ENCODE measurements around the gene TXLNB. TPM values are rescaled to one million over a fixed set of nuclear protein-coding genes. Genes with fewer than 3 reads are reported as not detected.

Gene TXLNB
- polyA plus RNA-seq, 2 of the 4 experiments (the other 2 are of a cell fraction) = not detected

DNA sequence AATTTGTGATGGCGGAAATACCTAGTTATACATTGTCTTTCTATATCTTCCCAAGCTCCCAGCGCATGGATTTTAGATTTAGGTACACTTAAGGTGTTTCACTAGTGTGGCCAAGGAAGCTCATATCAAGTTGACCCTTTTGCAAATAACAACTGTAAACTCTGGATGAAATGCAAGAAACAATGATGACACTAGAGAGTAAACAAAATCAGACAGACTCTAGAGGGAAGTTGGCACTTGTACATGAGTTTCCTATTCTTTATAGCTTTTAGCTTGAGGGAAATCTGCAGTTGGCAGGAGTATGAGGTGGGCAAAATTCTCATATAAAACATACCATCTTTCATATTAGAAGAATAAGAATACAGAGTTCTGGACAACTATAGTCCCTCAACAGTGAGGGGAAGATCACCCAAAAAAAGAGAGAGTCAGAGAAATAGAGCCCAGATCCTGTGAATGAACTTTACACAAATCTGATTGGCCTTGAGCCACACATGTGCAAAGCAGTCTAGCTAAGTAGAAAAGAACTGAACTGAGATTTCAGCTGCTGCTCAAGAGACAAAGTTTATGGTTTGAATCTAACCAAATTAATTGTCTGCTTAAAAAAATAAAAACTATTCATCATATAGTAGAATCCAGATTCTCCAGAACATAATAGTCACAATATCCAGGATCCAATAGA, 26.1 kb downstream of the TXLNB start:
- ChIA-PET POLR2A (no interaction called here), CTCF (no interaction called here)
- TF ChIP-seq CHD4 (IDR thresholded peaks at IDR 0.05; ENCODE audit: borderline replicate concordance) (no peak), CEBPB (IDR thresholded peaks at IDR 0.05) (no peak), HEYL (CRISPR knock-in tag; IDR thresholded peaks at IDR 0.05) (no peak), HOXB13 (CRISPR knock-in tag; IDR thresholded peaks at IDR 0.05; ENCODE audit: low read depth) (no peak), HDAC2 (IDR thresholded peaks at IDR 0.05) (no peak)
- H3K9me3 ChIP-seq = no peaks in the 10 kb centered on the region
- ATAC-seq (no peak), FAIRE-seq (no peak), DNase-seq (ENCODE audit: low read depth in 1 of 2, low spot score in 1 of 2) (no peak)
- peak overlapping the region; percentile 16; the same call in 1 of the 3 replicates for H3K4me2 ChIP-seq
- H3K4me1 ChIP-seq = peaks cover 6% of the 10 kb centered on the region; the same call in 2 of the 3 replicates
- no peak overlapping the region for H3K4me3 ChIP-seq
- 100% methylated on average over 2 of the region's 2 CpGs for WGBS (ENCODE audit: missing lambda C conversion rate)
- H3K27ac ChIP-seq = no peak overlapping the region

DNA sequence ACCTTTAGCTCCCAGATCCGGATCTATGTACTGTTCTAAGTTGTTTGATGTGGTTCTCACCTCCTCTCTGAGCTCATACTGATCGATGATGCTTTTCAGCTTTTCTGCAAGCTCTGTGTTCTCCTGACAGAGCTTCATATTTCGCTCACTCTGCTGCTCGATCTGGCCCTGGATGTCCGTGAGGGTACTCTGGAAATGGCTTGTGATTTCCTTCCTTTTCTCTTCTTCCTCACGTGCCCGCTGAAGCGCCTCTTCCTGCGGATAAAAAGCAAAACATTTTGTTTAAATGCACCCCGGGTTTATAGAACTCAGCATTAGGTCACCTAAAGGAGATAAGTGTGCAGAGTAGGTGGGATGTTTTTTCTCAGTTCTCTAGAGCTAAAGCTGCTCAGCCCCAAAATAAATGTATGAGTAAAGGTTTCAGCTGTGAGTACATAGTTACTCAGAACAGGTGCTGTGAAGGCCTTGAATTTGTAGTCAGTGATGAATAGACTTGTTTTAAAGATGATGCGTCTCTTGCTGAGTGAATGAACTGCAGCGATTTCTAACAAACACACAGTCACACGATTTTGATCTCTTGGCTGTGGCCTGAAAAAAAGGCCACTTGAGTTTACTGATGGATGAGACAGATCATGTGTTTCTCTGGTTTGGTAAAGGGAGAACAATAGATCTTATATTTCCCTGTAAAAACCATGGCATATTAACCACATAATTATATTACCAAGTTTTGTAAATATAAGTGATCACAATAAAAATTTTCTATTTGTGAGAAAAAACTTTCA, 29.1 kb downstream of the TXLNB start:
- peaks cover 6% of the 10 kb centered on the region; the same call in 2 of the 3 replicates for H3K4me1 ChIP-seq
- H3K4me3 ChIP-seq = no peak overlapping the region
- TF ChIP-seq EP300 (IDR thresholded peaks at IDR 0.05) = no peak
- TF ChIP-seq, protein P1, sequence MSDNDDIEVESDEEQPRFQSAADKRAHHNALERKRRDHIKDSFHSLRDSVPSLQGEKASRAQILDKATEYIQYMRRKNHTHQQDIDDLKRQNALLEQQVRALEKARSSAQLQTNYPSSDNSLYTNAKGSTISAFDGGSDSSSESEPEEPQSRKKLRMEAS (IDR thresholded peaks at IDR 0.05) = no peak
- TF ChIP-seq NFE2L2 (conservative IDR thresholded peaks at IDR 0.05; ENCODE audit: low read length) = no peak
- TF ChIP-seq SMC3 (IDR thresholded peaks at IDR 0.05) = no peak
- TF ChIP-seq BHLHE40 (IDR thresholded peaks at IDR 0.05; ENCODE audit: low read depth, low read length) = no peak
- TF ChIP-seq, protein P2, sequence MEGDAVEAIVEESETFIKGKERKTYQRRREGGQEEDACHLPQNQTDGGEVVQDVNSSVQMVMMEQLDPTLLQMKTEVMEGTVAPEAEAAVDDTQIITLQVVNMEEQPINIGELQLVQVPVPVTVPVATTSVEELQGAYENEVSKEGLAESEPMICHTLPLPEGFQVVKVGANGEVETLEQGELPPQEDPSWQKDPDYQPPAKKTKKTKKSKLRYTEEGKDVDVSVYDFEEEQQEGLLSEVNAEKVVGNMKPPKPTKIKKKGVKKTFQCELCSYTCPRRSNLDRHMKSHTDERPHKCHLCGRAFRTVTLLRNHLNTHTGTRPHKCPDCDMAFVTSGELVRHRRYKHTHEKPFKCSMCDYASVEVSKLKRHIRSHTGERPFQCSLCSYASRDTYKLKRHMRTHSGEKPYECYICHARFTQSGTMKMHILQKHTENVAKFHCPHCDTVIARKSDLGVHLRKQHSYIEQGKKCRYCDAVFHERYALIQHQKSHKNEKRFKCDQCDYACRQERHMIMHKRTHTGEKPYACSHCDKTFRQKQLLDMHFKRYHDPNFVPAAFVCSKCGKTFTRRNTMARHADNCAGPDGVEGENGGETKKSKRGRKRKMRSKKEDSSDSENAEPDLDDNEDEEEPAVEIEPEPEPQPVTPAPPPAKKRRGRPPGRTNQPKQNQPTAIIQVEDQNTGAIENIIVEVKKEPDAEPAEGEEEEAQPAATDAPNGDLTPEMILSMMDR (IDR thresholded peaks at IDR 0.05) = no peak
- no peak for TF ChIP-seq EHF (CRISPR knock-in tag; IDR thresholded peaks at IDR 0.05)
- TF ChIP-seq, protein P3, sequence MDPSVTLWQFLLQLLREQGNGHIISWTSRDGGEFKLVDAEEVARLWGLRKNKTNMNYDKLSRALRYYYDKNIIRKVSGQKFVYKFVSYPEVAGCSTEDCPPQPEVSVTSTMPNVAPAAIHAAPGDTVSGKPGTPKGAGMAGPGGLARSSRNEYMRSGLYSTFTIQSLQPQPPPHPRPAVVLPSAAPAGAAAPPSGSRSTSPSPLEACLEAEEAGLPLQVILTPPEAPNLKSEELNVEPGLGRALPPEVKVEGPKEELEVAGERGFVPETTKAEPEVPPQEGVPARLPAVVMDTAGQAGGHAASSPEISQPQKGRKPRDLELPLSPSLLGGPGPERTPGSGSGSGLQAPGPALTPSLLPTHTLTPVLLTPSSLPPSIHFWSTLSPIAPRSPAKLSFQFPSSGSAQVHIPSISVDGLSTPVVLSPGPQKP (IDR thresholded peaks at IDR 0.05; ENCODE audit: low read depth, low read length) = no peak
- TF ChIP-seq PHF8 (IDR thresholded peaks at IDR 0.05; ENCODE audit: borderline replicate concordance, low read depth) = no peak
- TF ChIP-seq, protein P4, sequence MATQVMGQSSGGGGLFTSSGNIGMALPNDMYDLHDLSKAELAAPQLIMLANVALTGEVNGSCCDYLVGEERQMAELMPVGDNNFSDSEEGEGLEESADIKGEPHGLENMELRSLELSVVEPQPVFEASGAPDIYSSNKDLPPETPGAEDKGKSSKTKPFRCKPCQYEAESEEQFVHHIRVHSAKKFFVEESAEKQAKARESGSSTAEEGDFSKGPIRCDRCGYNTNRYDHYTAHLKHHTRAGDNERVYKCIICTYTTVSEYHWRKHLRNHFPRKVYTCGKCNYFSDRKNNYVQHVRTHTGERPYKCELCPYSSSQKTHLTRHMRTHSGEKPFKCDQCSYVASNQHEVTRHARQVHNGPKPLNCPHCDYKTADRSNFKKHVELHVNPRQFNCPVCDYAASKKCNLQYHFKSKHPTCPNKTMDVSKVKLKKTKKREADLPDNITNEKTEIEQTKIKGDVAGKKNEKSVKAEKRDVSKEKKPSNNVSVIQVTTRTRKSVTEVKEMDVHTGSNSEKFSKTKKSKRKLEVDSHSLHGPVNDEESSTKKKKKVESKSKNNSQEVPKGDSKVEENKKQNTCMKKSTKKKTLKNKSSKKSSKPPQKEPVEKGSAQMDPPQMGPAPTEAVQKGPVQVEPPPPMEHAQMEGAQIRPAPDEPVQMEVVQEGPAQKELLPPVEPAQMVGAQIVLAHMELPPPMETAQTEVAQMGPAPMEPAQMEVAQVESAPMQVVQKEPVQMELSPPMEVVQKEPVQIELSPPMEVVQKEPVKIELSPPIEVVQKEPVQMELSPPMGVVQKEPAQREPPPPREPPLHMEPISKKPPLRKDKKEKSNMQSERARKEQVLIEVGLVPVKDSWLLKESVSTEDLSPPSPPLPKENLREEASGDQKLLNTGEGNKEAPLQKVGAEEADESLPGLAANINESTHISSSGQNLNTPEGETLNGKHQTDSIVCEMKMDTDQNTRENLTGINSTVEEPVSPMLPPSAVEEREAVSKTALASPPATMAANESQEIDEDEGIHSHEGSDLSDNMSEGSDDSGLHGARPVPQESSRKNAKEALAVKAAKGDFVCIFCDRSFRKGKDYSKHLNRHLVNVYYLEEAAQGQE (IDR thresholded peaks at IDR 0.05) = no peak
- TF ChIP-seq, protein P5, sequence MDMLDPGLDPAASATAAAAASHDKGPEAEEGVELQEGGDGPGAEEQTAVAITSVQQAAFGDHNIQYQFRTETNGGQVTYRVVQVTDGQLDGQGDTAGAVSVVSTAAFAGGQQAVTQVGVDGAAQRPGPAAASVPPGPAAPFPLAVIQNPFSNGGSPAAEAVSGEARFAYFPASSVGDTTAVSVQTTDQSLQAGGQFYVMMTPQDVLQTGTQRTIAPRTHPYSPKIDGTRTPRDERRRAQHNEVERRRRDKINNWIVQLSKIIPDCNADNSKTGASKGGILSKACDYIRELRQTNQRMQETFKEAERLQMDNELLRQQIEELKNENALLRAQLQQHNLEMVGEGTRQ (IDR thresholded peaks at IDR 0.05) = no peak
- no peak for TF ChIP-seq TP53 (CRISPR knock-in tag; IDR thresholded peaks at IDR 0.05)
- TF ChIP-seq, protein P6, sequence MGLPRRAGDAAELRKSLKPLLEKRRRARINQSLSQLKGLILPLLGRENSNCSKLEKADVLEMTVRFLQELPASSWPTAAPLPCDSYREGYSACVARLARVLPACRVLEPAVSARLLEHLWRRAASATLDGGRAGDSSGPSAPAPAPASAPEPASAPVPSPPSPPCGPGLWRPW (IDR thresholded peaks at IDR 0.05) = no peak
- no peak for TF ChIP-seq MYC (IDR thresholded peaks at IDR 0.05; ENCODE audit: borderline replicate concordance, low read length)
- TF ChIP-seq FOXS1 (CRISPR knock-in tag; IDR thresholded peaks at IDR 0.05) = no peak
- no peak for TF ChIP-seq HOXB13 (CRISPR knock-in tag; IDR thresholded peaks at IDR 0.05; ENCODE audit: low read depth)
- TF ChIP-seq ESRRA (IDR thresholded peaks at IDR 0.05; ENCODE audit: borderline replicate concordance, low read length) = no peak
- TF ChIP-seq NR3C1 (IDR thresholded peaks at IDR 0.05) = no peak
- TF ChIP-seq RNF2 (IDR thresholded peaks at IDR 0.05; ENCODE audit: borderline replicate concordance, low read depth) = no peak
- TF ChIP-seq POLR2A (IDR thresholded peaks at IDR 0.05; ENCODE audit: low read length) = no peak
- POLR2A ChIA-PET = no interaction called here
- H3K4me2 ChIP-seq = no peak overlapping the region
- no peak for DNase-seq (ENCODE audit: low read depth in 1 of 2, low spot score in 1 of 2)
- no peak for ATAC-seq
- CTCF ChIA-PET = no interaction called here
- no peak overlapping the region for H3K27ac ChIP-seq
- no peaks in the 10 kb centered on the region for H3K9me3 ChIP-seq
- no peak for FAIRE-seq
- WGBS (ENCODE audit: missing lambda C conversion rate) = 68% methylated on average over 13 of the region's 13 CpGs

Measured in A549 (cell line).